ENCODE results near the gene FCRL2.

GRCh38 chr1:157785248-157785647 lies 8.3 kb upstream of the FCRL2 start:
- TF ChIP-seq, protein P1, sequence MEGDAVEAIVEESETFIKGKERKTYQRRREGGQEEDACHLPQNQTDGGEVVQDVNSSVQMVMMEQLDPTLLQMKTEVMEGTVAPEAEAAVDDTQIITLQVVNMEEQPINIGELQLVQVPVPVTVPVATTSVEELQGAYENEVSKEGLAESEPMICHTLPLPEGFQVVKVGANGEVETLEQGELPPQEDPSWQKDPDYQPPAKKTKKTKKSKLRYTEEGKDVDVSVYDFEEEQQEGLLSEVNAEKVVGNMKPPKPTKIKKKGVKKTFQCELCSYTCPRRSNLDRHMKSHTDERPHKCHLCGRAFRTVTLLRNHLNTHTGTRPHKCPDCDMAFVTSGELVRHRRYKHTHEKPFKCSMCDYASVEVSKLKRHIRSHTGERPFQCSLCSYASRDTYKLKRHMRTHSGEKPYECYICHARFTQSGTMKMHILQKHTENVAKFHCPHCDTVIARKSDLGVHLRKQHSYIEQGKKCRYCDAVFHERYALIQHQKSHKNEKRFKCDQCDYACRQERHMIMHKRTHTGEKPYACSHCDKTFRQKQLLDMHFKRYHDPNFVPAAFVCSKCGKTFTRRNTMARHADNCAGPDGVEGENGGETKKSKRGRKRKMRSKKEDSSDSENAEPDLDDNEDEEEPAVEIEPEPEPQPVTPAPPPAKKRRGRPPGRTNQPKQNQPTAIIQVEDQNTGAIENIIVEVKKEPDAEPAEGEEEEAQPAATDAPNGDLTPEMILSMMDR (IDR thresholded peaks at IDR 0.05; ENCODE audit: low read depth, low read length), result no peak
- no peak for TF ChIP-seq EZH2phosphoT487 (IDR thresholded peaks at IDR 0.05; ENCODE audit: low read depth)
